Stimulated activated CD4-positive, alpha-beta T cell treated with anti-CD3 and anti-CD28 coated beads, TNF-alpha, amount 100 ng/mL, for 24 hours (primary cell): ENCODE measurements around the gene EDARADD.
"Not testable (repeated sequence)": the region's sequence is repeated elsewhere in the genome, so short reads cannot be mapped to it uniquely, and the experiment has no call there.

ENCODE experiments used
- DNase-seq, 3 experiments: peaks; one replicate each; pipeline ENCODE4 v3.0.0-alpha.2; 2020; ENCODE audit warnings: low read depth in 3 of 3

EDARADD gene

DNA sequence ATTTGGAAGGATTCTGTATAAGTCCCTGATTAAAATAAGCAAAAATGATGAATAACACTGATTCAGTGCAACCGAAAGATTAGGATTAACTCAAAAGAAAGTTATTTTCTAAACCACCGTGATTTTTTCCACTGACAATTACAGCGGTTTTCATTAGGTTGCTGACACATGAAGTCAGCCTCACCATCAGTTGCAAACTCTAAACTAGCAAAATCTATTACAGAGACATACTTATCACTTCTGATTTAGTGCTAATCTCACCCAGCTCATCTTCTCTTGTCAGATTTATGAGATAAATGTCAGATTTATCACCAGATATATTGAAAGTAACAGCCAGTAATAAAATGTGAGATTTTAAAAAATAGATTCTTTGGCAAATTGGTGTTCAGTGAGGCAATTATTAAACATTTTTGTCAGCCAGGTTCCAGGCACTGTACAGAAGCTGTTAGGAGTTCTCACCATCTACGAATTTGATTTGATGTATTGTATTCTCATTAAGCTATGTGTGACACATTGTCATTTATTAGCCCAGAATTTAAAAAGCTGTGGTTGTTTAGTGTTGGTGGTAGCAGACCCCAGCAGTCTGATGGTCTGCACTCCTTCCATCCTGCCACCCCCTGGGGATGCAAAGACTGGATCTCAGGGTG lies 92.4 kb downstream of the EDARADD start:
- no peak for DNase-seq

GRCh38 chr1:236489161-236489560 lies 95.1 kb downstream of the EDARADD start:
- not testable (repeated sequence) for DNase-seq

DNA sequence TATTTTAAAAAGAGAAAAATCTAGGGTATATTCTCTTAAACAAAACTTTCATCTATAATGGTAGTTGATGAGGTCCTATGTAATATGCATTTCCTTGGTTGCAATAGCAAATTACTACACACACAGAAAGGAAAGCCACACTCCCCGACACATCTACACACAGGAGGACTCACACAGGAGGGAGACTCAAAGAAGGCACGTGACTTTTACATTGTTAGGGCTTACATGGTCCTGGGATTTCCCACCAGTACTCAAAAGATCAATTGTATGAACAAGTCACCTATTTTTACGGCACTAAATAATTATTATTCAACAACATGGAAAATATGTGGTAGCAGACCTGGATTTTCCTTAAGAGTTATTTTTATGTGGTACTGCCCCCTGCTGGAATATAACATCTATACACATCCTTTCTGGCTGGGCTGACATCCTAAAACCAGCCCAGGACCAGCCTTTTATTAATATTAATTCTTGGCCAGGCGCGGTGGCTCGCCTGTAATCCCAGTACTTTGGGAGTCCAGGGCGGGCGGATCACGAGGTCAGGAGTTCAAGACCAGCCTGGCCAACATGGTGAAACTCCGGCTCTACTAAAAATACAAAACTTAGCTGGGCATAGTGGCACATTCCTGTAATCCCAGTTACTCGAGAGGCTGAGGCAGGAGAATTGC lies 95.8 kb downstream of the EDARADD start:
- DNase-seq = no peak

DNA sequence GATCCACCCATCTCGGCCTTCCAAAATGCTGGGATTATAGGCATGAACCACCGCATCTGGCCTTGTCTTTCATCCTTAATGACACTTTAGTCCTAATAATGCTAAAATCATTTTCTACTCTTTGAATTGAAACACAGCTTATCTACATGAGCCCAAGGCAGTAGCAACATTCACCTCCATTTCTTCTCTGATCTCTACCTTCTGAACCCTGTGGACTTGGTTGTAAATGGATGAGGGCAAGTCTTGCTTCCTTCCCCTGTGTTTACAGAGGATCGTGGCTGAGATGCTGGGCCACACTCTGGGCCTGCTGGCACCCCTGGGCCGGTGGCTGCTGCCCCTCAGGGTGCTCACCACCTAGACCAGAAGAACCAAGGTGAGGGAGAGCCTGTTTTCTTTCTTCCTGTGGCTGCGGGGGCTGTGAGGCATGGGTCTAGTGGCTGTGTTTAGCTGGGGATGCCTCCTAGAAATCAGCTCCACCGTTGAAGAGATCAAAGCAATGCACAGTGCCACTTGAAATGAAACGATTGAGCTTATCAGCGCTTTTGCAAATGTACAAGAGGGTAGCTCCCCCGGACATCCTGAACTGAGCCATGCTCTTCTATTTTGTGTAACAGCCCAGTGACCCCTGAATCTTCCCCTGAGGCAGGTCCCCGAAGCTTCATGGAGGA lies 97.5 kb downstream of the EDARADD start:
- no peak for DNase-seq

- DNase-seq = no peak
Measured at GRCh38 chr1:236492378-236492777, 98.3 kb downstream of the EDARADD start.

DNA sequence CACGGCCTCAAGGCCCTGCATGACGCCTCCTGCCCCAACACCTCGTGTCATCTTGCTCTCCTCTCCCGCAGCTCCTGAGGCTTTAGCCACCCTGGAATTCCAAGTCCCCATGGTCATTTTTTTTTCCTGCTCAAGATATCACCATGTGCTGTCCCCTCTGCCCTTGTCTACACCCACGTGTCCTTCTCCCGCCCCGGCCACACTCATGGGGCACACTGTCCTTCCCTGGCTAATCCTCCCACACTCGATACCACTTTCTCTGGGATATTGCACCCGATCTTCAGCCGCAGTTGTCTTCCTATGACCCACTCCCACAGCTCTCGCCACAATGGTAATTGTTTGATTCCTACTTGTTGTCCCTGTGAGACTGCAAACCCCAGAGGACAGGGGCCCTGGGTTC lies 100.0 kb downstream of the EDARADD start:
- DNase-seq = no peak

DNA sequence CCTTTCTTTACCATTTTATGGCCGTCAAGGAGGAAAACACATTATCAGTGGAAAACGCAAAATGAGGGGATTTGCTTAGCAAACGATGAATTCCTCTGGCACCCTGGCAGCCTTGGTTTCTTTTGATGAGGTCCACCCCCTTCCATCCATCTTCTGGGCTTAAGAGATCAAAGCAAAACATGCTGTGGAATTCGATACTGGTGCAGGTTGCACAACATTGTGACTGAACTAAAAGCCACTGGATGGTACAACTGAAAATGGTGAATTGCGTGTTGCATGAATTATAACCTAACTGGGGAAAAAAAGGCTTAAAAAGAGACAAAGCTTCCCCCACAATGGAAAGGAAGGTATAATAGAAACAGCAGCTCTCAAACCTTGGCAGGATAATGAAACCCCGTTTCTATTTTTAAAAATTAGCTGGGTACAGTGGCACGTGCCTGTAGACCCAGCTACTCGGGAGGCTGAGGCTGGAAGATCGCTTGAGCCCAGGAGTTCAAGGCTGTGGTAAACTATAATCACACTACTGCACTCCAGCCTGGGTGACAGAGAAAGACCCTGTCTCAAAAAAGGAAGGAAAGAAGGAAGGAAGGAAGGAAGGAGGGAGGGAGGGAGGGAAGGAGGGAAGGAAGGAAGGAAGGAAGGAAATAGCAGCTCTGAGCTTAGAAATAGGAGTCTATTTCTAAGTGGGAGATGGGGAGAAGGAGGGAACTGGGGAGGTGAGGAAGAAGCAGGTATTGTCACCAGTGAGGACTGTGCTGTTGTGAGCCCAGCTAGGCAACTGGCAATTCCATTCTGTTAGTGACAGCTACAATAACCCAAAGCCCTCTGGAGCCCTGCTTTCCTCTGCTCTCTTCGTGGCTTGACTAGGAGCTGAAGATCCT lies 100.7 kb downstream of the EDARADD start:
- DNase-seq = no peak

GRCh38 chr1:236495467-236496112 lies 101.5 kb downstream of the EDARADD start:
- DNase-seq = no peak

GRCh38 chr1:236497908-236498307 lies 103.8 kb downstream of the EDARADD start:
- DNase-seq = no peak

DNA sequence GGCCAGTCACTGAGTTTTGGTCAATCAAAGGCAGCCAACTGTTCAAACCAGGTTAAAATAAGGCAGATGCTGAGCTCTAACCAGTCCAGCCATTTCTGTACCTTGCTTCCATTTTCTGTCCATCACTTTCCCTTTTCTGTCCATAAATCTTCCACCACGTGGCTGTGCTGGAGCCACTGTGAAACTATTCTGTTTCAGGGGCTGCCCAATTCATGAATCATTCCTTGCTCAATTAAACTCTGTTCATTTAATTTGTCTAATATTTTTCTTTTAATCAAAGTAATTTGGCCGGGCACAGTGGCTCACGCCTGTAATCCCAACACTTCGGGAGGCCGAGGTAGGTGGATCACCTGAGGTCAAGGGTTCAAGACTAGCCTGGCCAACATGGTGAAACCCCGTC lies 107.0 kb downstream of the EDARADD start:
- no peak for DNase-seq

DNA sequence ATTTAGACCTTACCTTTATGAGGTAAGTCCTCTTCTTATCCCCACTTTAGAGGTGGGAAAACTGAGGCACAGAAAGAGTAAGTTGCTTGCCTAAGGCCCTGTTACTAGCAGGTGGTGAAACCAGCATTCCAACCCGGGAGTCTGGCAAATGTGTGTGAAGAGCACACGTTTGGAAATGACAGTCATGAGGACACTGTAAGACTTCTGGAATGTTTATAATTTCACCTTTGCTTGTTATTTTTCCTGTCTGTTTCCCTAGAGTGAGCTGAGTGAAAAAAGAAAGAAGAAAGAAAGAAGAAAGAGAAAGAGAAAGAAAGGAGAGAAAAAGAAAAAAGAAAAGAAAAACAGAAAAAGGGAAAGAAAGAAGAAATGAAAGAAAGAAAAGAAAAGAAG lies 108.5 kb downstream of the EDARADD start:
- no peak for DNase-seq

GRCh38 chr1:236502972-236503639 lies 109.0 kb downstream of the EDARADD start:
- DNase-seq = no peak

GRCh38 chr1:236504338-236504737 lies 110.3 kb downstream of the EDARADD start:
- DNase-seq = not testable (repeated sequence)

DNA sequence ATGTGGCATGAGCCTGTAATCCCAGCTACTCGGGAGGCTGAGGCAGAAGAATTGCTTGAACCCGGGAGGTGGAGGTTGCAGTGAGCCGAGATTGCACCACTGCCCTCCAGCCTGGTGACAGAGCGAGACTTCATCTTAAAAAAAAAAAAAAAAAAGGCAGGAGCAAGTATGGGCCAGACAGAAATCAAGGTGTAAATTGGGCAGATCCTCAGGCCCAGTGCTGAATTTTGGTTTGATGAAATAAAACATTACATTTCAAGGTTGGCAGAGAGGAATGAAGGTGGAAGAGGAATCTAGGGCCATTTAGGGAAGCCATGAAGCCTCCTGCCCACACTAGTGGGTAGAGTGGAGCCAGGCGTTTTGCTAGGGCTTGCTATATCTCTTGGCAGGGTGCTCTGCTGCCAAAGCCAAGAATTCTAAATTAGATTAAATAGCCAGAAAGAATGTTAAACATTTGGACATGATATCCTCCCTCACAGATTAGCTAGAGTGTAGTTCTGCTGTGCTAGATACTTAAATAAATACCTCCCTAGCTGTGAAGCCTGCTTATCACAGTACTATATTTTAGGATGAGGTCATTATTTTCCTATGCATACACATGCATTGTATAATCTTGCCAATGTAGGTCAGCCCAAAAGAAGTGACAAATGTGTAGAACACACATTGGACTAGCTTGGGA lies 113.1 kb downstream of the EDARADD start:
- no peak for DNase-seq

DNA sequence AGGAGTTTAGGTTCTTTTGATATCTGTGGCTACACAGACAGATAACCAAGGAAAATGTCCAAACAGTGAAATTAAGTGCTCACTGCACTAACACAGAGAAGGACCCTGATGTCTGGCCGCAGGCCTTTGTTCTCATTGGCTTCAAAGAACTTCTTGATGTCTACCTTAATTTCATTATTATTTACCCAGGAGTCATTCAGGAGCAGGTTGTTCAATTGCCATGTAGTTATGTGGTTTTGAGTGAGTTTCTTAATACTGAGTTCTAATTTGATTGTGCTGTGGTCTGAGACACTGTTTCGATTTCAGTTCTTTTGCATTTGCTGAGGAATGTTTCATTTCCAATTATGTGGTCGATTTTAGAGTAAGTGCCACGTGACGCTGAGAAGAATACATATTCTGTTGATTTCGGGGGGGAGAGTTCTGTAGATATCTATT lies 114.5 kb downstream of the EDARADD start:
- no peak for DNase-seq

GRCh38 chr1:236509203-236509602 lies 115.1 kb downstream of the EDARADD start:
- no peak for DNase-seq

DNA sequence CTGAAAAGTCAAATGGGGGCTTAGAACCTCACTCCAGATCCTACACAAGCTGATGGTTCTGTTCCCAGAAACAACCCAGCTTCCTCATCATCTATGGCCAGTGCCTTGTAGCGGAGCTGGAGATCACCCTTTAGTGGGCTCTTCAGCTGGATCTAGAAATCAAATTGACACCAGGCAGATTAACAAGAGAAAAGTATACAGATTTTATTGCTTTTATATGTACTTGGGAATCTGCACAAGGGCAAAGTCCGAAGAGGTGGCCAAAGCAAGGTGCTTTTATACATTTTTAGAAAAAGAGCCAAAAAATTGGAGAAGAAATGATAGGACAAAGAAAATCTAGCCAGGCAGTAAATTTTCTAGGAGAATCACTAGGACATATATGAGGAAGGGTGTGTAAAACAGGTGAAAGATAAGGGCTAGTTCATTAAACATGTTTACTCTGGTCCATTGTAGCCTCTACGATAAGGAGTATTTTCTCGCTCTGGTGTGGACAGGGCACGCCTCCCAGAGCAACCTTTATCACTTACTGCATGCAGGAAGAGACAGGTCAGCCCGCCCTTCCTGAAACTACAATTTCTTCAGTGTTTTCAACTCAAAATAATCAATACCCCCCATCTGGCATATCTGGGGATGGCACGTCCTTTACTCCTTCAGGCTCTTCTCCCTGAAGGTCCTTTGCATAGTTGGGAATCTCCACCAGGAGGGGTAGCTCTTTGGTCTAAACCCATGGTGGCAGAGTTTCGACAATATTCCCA lies 115.7 kb downstream of the EDARADD start:
- DNase-seq = no peak

- DNase-seq = no peak
Measured at GRCh38 chr1:236511735-236512418, 117.8 kb downstream of the EDARADD start.
